IMR-90 (cell line): Measurements from ENCODE around the gene YPEL2. TPM values are rescaled to one million over a fixed set of nuclear protein-coding genes. Genes with fewer than 3 reads are reported as not detected.
A peak's percentile ranks its signal among the peaks of the same experiment; 100 is the strongest.

Experiments used
- ATAC-seq: fragments of 200-7000 bp; cut with Tn5 transposase; 2 replicates; pipeline ENCODE4 v1.9.1; 2020; ENCODE audit warnings: low read depth, mild to moderate bottlenecking, moderate library complexity
- BruUV-seq: library from RNA; stranded (reverse); fragments of 400-500 nt; replicated peaks from 2 replicates; lab custom pipeline; 2021; lab: Mats Ljungman, UMichigan
- CTCF ChIA-PET: fragments of 300-600 bp; formaldehyde crosslinking; extraction: SDS; loops from one replicate; lab custom pipeline; 2021; ENCODE audit warnings: antibody characterized with exemption; lab: Yijun Ruan, JAX
- POLR2A ChIA-PET: fragments of 300-600 bp; sonication (Branson Sonifier 250); formaldehyde crosslinking; loops from one replicate; lab custom pipeline; 2022; ENCODE audit warnings: antibody characterized with exemption; ENCODE audit not compliant: unreplicated experiment; lab: Charles Lee
- DNase-seq: peaks from one replicate; pipeline ENCODE4 v3.0.0; 2013
- H2AFZ ChIP-seq: replicated peaks from 2 replicates; pipeline ENCODE3; 2013; ENCODE audit warnings: low read length, mild to moderate bottlenecking; ENCODE audit not compliant: poor library complexity
- H2AK5ac ChIP-seq: 2 replicates; pipeline ENCODE4 v1.6.1; 2013; ENCODE audit warnings: low read depth, low read length, inconsistent platforms
- H2AK9ac ChIP-seq: replicated peaks from 2 replicates; pipeline ENCODE3; 2013; ENCODE audit warnings: mild to moderate bottlenecking, low read depth, low read length, moderate library complexity; ENCODE audit not compliant: poor library complexity
- H2BK120ac ChIP-seq: 2 replicates; pipeline ENCODE4 v1.6.1; 2013; ENCODE audit warnings: low read depth, low read length, inconsistent platforms
- H2BK15ac ChIP-seq: 3 replicates; pipeline ENCODE4 v1.6.1; 2013; ENCODE audit warnings: low read depth, low read length, inconsistent platforms
- H2BK20ac ChIP-seq: 2 replicates; pipeline ENCODE4 v1.6.1; 2013; ENCODE audit warnings: low read depth, mild to moderate bottlenecking, inconsistent platforms, low read length, moderate library complexity
- H2BK5ac ChIP-seq: 2 replicates; pipeline ENCODE4 v1.6.1; 2013; ENCODE audit warnings: mild to moderate bottlenecking, low read depth, low read length, inconsistent platforms; ENCODE audit not compliant: poor library complexity, severe bottlenecking
- H3K14ac ChIP-seq: replicated peaks from 2 replicates; pipeline ENCODE4 v1.6.1; 2013; ENCODE audit warnings: low read depth, low read length, inconsistent platforms
- H3K18ac ChIP-seq: 2 replicates; pipeline ENCODE4 v1.6.1; 2013; ENCODE audit warnings: low read depth, low read length, control low read depth
- H3K23ac ChIP-seq: 2 replicates; pipeline ENCODE4 v1.6.1; 2013; ENCODE audit warnings: low read depth, low read length, inconsistent platforms
- H3K27ac ChIP-seq: 2 replicates; pipeline ENCODE4 v1.5.1; 2013; ENCODE audit warnings: mild to moderate bottlenecking, control low read depth, low read length; ENCODE audit not compliant: insufficient read depth
- H3K27me3 ChIP-seq: 2 replicates; pipeline ENCODE4 v1.6.1; 2013; ENCODE audit warnings: low read length; ENCODE audit not compliant: control insufficient read depth, insufficient read depth
- H3K36me3 ChIP-seq: 2 replicates; pipeline ENCODE4 v1.6.1; 2013; ENCODE audit warnings: low read length, mixed read lengths; ENCODE audit not compliant: control insufficient read depth, insufficient read depth
- H3K4ac ChIP-seq: 2 replicates; pipeline ENCODE4 v1.6.1; 2013; ENCODE audit warnings: low read depth, low read length, inconsistent platforms
- H3K4me1 ChIP-seq: 2 replicates; pipeline ENCODE4 v1.6.1; 2013; ENCODE audit warnings: low read length, mixed read lengths; ENCODE audit not compliant: control insufficient read depth, insufficient read depth
- H3K4me2 ChIP-seq: 2 replicates; pipeline ENCODE4 v1.6.1; 2013; ENCODE audit warnings: low read depth, mild to moderate bottlenecking, control low read depth, low read length, moderate library complexity
- H3K4me3 ChIP-seq: 2 replicates; pipeline ENCODE4 v1.5.1; 2013; ENCODE audit warnings: low read depth, mild to moderate bottlenecking, control low read depth, low read length, moderate library complexity; ENCODE audit not compliant: insufficient read depth
- H3K56ac ChIP-seq: 2 replicates; pipeline ENCODE4 v1.6.1; 2013; ENCODE audit warnings: low read length, inconsistent platforms; ENCODE audit not compliant: insufficient read depth; ENCODE audit errors: extremely low read depth
- H3K79me1 ChIP-seq, 2 experiments: 2 replicates each; pipeline ENCODE4 v1.6.1; 2013; ENCODE audit warnings: low read length in 2 of 2, inconsistent platforms in 1 of 2, low read depth in 1 of 2
- H3K9ac ChIP-seq: 2 replicates; pipeline ENCODE4 v1.6.1; 2013; ENCODE audit warnings: low read depth, low read length, control low read depth
- H3K9me1 ChIP-seq: 2 replicates; pipeline ENCODE4 v1.6.1; 2013; ENCODE audit warnings: low read length, inconsistent platforms; ENCODE audit not compliant: insufficient read depth
- H3K9me3 ChIP-seq: 2 replicates; pipeline ENCODE4 v1.6.1; 2013; ENCODE audit warnings: low read length; ENCODE audit not compliant: control insufficient read depth, insufficient read depth
- H4K20me1 ChIP-seq: 2 replicates; pipeline ENCODE4 v1.6.1; 2013; ENCODE audit warnings: low read length, inconsistent platforms; ENCODE audit not compliant: insufficient read depth
- H4K5ac ChIP-seq: 2 replicates; pipeline ENCODE4 v1.6.1; 2013; ENCODE audit warnings: mild to moderate bottlenecking, low read depth, low read length, control low read depth
- H4K8ac ChIP-seq, 2 experiments: 2 replicates each; pipeline ENCODE4 v1.6.1; 2013; ENCODE audit warnings: low read depth in 2 of 2, low read length in 2 of 2, control low read depth in 1 of 2, inconsistent platforms in 1 of 2
- H4K91ac ChIP-seq: 2 replicates; pipeline ENCODE4 v1.6.1; 2013; ENCODE audit warnings: low read depth, low read length, inconsistent platforms; ENCODE audit not compliant: insufficient read depth
- BHLHE40 ChIP-seq: fragments of 150-350 bp; IDR thresholded peaks from 2 replicates; pipeline ENCODE4 v1.6.1; 2016; ENCODE audit warnings: mild to moderate bottlenecking, low read depth, low read length
- CEBPB ChIP-seq: IDR thresholded peaks from 2 replicates; pipeline ENCODE4 v1.6.1; 2012; ENCODE audit warnings: low read depth, low read length, improper control_type of control experiment
- CHD1 ChIP-seq: IDR thresholded peaks from 2 replicates; pipeline ENCODE4 v1.6.1; 2012; ENCODE audit warnings: low read depth, low read length, improper control_type of control experiment
- FOS ChIP-seq: fragments of 150-350 bp; IDR thresholded peaks from 2 replicates; pipeline ENCODE4 v1.6.1; 2016; ENCODE audit warnings: low read depth, low read length
- MAFK ChIP-seq: IDR thresholded peaks from 2 replicates; pipeline ENCODE4 v1.6.1; 2012; ENCODE audit warnings: low read depth, low read length, improper control_type of control experiment
- MAZ ChIP-seq: IDR thresholded peaks from 2 replicates; pipeline ENCODE4 v1.6.1; 2012; ENCODE audit warnings: low read depth, mild to moderate bottlenecking, low read length, improper control_type of control experiment, moderate library complexity, borderline replicate concordance
- MXI1 ChIP-seq: IDR thresholded peaks from 2 replicates; pipeline ENCODE4 v1.6.1; 2012; ENCODE audit warnings: low read depth, mild to moderate bottlenecking, low read length, moderate library complexity, borderline replicate concordance
- NFE2L2 ChIP-seq: fragments of 150-350 bp; IDR thresholded peaks from 2 replicates; pipeline ENCODE4 v1.6.1; 2016; ENCODE audit warnings: low read depth, mild to moderate bottlenecking, low read length
- POLR2A ChIP-seq: IDR thresholded peaks from 2 replicates; pipeline ENCODE4 v1.6.1; 2012; ENCODE audit warnings: mild to moderate bottlenecking, low read depth, low read length
- RAD21 ChIP-seq: IDR thresholded peaks from 2 replicates; pipeline ENCODE4 v1.6.1; 2012; ENCODE audit warnings: low read length, improper control_type of control experiment
- RCOR1 ChIP-seq: IDR thresholded peaks from 2 replicates; pipeline ENCODE4 v1.6.1; 2012; ENCODE audit warnings: mild to moderate bottlenecking, low read length, improper control_type of control experiment; ENCODE audit not compliant: insufficient replicate concordance
- RFX5 ChIP-seq: IDR thresholded peaks from 2 replicates; pipeline ENCODE4 v1.8.0; 2012; ENCODE audit warnings: low read depth, mild to moderate bottlenecking, low read length, moderate library complexity
- SMC3 ChIP-seq: fragments of 150-350 bp; IDR thresholded peaks from 2 replicates; pipeline ENCODE4 v1.6.1; 2016; ENCODE audit warnings: low read depth, mild to moderate bottlenecking, antibody characterized with exemption, low read length, moderate library complexity
- WGBS, 2 experiments: methylation state at CpG; one replicate each; pipeline versions ENCODE4 v1.1.5 to v1.1.7; 2013; ENCODE audit warnings: missing lambda C conversion rate in 2 of 2; ENCODE audit not compliant: insufficient read length in 1 of 2; ENCODE audit errors: extremely low coverage in 2 of 2; 5-methylcytosine and 5-hydroxymethylcytosine counted together
- dilution Hi-C: fragments of 300-500 bp; cut with HindIII; formaldehyde crosslinking; loops from one replicate; pipeline ENCODE4 v1.14.3; 2018; ENCODE audit warnings: low sequenced_read_pairs; ENCODE audit not compliant: unreplicated experiment
- in situ Hi-C: fragments of 300-500 bp; cut with MboI; formaldehyde crosslinking; loops from 3 replicates; pipeline ENCODE4 v1.14.3; 2019; ENCODE audit warnings: low sequenced_read_pairs, inconsistent platforms, mixed read lengths
- intact Hi-C: fragments of 100-400 bp; cut with micrococcal nuclease; formaldehyde crosslinking; loops from 2 replicates; pipeline ENCODE4 v1.10.0; 2022
- polyA plus RNA-seq, 3 experiments: library from polyadenylated mRNA; depleted of rRNA; stranded (reverse); fragments of >200 nt; gene quantifications; 2 replicates each; pipeline ENCODE4 v1.2.3, GENCODE V29; 2012; ENCODE audit warnings: low replicate concordance in 1 of 3
- total RNA-seq: library from RNA; depleted of rRNA; stranded (reverse); fragments of >200 nt; gene quantifications from 2 replicates; pipeline ENCODE4 v1.2.3, GENCODE V29; 2012
- TF ChIP-seq, protein P1 (sequence below): fragments of 150-350 bp; IDR thresholded peaks from 2 replicates; pipeline ENCODE4 v1.6.1; 2016; ENCODE audit warnings: low read depth, mild to moderate bottlenecking, low read length, moderate library complexity, borderline replicate concordance
- TF ChIP-seq, protein P2 (sequence below): conservative IDR thresholded peaks from 2 replicates; pipeline ENCODE4 v1.5.1; 2012; ENCODE audit warnings: mild to moderate bottlenecking, low read depth, low read length, improper control_type of control experiment
- TF ChIP-seq, protein P3 (sequence below): fragments of 150-350 bp; IDR thresholded peaks from 2 replicates; pipeline ENCODE4 v1.6.1; 2017; ENCODE audit warnings: mild to moderate bottlenecking, antibody characterized with exemption, low read length, low read depth

Gene YPEL2
- total and polyA plus RNA-seq, 2 of the 4 experiments (the other 2 are of a cell fraction): 2.3 to 3.4 TPM

DNA sequence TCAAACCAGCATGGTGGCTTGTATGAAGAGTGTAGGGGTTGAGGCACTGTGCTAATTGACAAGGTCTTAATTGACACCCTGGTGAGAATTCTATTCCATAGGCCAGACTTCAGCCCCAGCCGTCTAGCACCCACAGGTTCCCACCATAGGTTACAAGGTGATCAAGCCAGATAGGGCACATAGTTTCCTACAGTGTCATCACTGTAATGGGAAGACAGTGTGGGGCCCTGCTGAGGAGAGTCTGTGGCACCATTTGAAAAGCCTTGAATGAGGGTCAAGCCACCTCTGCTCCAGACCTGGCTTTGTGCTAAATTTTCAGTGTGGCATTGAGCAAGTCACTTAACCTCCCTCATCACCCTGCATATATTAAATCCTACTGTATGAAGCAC lies 36.2 kb downstream of the YPEL2 start:
- Histone ChIP-seq H3K23ac (no peak overlapping the region), H3K4me3 (no peak overlapping the region), H2AK5ac (peak overlapping the region; percentile 36; the same call in 1 of the 2 replicates), H2AK9ac (no peak overlapping the region), H4K8ac (no peak overlapping the region; a peak in 1 of 4 replicates), H3K9me3 (no peaks in the 10 kb centered on the region), H3K79me1 (no peaks in the 10 kb centered on the region; a peak in 1 of 4 replicates), H4K20me1 (peaks cover under 1% of the 10 kb centered on the region; the same call in 1 of the 2 replicates), H3K36me3 (no peaks in the 10 kb centered on the region), H2BK20ac (peak overlapping the region; percentile 47; the same call in 1 of the 2 replicates), H2BK120ac (no peak overlapping the region), H3K56ac (no peak overlapping the region), H3K18ac (no peak overlapping the region), H2BK5ac (no peak overlapping the region), H4K91ac (no peak overlapping the region), H3K14ac (peak overlapping the region; percentile 35; the same call in 1 of the 2 replicates), H3K9ac (no peak overlapping the region), H2AFZ (no peak overlapping the region), H2BK15ac (0 out of 3 replicates have a peak overlapping the region, but pooled peaks have one; percentile 3), H3K27me3 (no peaks in the 10 kb centered on the region), H3K27ac (no peak overlapping the region), H4K5ac (no peak overlapping the region), H3K9me1 (peaks cover 3% of the 10 kb centered on the region), H3K4me1 (peaks cover 36% of the 10 kb centered on the region), H3K4ac (peak overlapping the region; percentile 17; the same call in 1 of the 2 replicates), H3K4me2 (no peak overlapping the region)
- DNase-seq: no peak
- in situ Hi-C loops (no loop called here), intact Hi-C loops (no loop called here), dilution Hi-C loops (no loop called here)
- CTCF ChIA-PET: no interaction called here
- no peak for TF ChIP-seq POLR2A
- TF ChIP-seq BHLHE40: no peak
- TF ChIP-seq, protein P1, sequence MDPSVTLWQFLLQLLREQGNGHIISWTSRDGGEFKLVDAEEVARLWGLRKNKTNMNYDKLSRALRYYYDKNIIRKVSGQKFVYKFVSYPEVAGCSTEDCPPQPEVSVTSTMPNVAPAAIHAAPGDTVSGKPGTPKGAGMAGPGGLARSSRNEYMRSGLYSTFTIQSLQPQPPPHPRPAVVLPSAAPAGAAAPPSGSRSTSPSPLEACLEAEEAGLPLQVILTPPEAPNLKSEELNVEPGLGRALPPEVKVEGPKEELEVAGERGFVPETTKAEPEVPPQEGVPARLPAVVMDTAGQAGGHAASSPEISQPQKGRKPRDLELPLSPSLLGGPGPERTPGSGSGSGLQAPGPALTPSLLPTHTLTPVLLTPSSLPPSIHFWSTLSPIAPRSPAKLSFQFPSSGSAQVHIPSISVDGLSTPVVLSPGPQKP: no peak
- TF ChIP-seq MAFK: no peak
- TF ChIP-seq FOS: no peak
- TF ChIP-seq NFE2L2: no peak
- TF ChIP-seq RAD21: no peak
- TF ChIP-seq, protein P2, sequence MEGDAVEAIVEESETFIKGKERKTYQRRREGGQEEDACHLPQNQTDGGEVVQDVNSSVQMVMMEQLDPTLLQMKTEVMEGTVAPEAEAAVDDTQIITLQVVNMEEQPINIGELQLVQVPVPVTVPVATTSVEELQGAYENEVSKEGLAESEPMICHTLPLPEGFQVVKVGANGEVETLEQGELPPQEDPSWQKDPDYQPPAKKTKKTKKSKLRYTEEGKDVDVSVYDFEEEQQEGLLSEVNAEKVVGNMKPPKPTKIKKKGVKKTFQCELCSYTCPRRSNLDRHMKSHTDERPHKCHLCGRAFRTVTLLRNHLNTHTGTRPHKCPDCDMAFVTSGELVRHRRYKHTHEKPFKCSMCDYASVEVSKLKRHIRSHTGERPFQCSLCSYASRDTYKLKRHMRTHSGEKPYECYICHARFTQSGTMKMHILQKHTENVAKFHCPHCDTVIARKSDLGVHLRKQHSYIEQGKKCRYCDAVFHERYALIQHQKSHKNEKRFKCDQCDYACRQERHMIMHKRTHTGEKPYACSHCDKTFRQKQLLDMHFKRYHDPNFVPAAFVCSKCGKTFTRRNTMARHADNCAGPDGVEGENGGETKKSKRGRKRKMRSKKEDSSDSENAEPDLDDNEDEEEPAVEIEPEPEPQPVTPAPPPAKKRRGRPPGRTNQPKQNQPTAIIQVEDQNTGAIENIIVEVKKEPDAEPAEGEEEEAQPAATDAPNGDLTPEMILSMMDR: no peak
- no peak for TF ChIP-seq MXI1
- TF ChIP-seq, protein P3, sequence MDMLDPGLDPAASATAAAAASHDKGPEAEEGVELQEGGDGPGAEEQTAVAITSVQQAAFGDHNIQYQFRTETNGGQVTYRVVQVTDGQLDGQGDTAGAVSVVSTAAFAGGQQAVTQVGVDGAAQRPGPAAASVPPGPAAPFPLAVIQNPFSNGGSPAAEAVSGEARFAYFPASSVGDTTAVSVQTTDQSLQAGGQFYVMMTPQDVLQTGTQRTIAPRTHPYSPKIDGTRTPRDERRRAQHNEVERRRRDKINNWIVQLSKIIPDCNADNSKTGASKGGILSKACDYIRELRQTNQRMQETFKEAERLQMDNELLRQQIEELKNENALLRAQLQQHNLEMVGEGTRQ: no peak
- TF ChIP-seq CHD1: no peak
- TF ChIP-seq RCOR1: no peak
- no peak for TF ChIP-seq RFX5
- no peak for TF ChIP-seq MAZ
- TF ChIP-seq CEBPB: no peak
- TF ChIP-seq SMC3: no peak
- POLR2A ChIA-PET: no interaction called here
- no CpG with 5 or more reads among the region's 1 CpG for WGBS, 2 experiments
- no peak for ATAC-seq
- no TSS peak for BruUV-seq
